ENCODE results near the gene ABLIM1.

ABLIM1 gene

GRCh38 chr10:114432566-114433093 lies 225.4 kb downstream of the ABLIM1 start:
- TF ChIP-seq POLR2AphosphoS5 (IDR thresholded peaks at IDR 0.05; ENCODE audit: low read depth, low read length): no peak
- TF ChIP-seq SIN3A (IDR thresholded peaks at IDR 0.05; ENCODE audit: borderline replicate concordance, insufficient read depth, low read length): no peak
- TF ChIP-seq TAF1 (IDR thresholded peaks at IDR 0.05; ENCODE audit: borderline replicate concordance, insufficient read depth, low read length): no peak
- TF ChIP-seq FOXP2 (optimal IDR thresholded peaks at IDR 0.05; ENCODE audit: borderline replicate concordance, extremely low read depth, extremely low read length, insufficient read depth): no peak
- TF ChIP-seq, protein P1, sequence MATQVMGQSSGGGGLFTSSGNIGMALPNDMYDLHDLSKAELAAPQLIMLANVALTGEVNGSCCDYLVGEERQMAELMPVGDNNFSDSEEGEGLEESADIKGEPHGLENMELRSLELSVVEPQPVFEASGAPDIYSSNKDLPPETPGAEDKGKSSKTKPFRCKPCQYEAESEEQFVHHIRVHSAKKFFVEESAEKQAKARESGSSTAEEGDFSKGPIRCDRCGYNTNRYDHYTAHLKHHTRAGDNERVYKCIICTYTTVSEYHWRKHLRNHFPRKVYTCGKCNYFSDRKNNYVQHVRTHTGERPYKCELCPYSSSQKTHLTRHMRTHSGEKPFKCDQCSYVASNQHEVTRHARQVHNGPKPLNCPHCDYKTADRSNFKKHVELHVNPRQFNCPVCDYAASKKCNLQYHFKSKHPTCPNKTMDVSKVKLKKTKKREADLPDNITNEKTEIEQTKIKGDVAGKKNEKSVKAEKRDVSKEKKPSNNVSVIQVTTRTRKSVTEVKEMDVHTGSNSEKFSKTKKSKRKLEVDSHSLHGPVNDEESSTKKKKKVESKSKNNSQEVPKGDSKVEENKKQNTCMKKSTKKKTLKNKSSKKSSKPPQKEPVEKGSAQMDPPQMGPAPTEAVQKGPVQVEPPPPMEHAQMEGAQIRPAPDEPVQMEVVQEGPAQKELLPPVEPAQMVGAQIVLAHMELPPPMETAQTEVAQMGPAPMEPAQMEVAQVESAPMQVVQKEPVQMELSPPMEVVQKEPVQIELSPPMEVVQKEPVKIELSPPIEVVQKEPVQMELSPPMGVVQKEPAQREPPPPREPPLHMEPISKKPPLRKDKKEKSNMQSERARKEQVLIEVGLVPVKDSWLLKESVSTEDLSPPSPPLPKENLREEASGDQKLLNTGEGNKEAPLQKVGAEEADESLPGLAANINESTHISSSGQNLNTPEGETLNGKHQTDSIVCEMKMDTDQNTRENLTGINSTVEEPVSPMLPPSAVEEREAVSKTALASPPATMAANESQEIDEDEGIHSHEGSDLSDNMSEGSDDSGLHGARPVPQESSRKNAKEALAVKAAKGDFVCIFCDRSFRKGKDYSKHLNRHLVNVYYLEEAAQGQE (IDR thresholded peaks at IDR 0.05; ENCODE audit: insufficient read depth in 1 of 2, low read depth in 2 of 2, low read length in 2 of 2): no peak

GRCh38 chr10:114431414-114432135 lies 226.5 kb downstream of the ABLIM1 start:
- TF ChIP-seq FOXP2 (optimal IDR thresholded peaks at IDR 0.05; ENCODE audit: borderline replicate concordance, extremely low read depth, extremely low read length, insufficient read depth): no peak
- no peak for TF ChIP-seq TAF1 (IDR thresholded peaks at IDR 0.05; ENCODE audit: borderline replicate concordance, insufficient read depth, low read length)
- no peak for TF ChIP-seq SIN3A (IDR thresholded peaks at IDR 0.05; ENCODE audit: borderline replicate concordance, insufficient read depth, low read length)
- TF ChIP-seq, protein P1 (IDR thresholded peaks at IDR 0.05; ENCODE audit: insufficient read depth in 1 of 2, low read depth in 2 of 2, low read length in 2 of 2): no peak

GRCh38 chr10:114430688-114431413 lies 227.2 kb downstream of the ABLIM1 start:
- TF ChIP-seq SIN3A (IDR thresholded peaks at IDR 0.05; ENCODE audit: borderline replicate concordance, insufficient read depth, low read length): no peak
- TF ChIP-seq, protein P1 (IDR thresholded peaks at IDR 0.05; ENCODE audit: insufficient read depth in 1 of 2, low read depth in 2 of 2, low read length in 2 of 2): no peak
- TF ChIP-seq TAF1 (IDR thresholded peaks at IDR 0.05; ENCODE audit: borderline replicate concordance, insufficient read depth, low read length): no peak
- no peak for TF ChIP-seq POLR2AphosphoS5 (IDR thresholded peaks at IDR 0.05; ENCODE audit: low read depth, low read length)
- no peak for TF ChIP-seq FOXP2 (optimal IDR thresholded peaks at IDR 0.05; ENCODE audit: borderline replicate concordance, extremely low read depth, extremely low read length, insufficient read depth)

GRCh38 chr10:114429581-114430335 lies 228.3 kb downstream of the ABLIM1 start:
- TF ChIP-seq, protein P1 (IDR thresholded peaks at IDR 0.05; ENCODE audit: insufficient read depth in 1 of 2, low read depth in 2 of 2, low read length in 2 of 2): no peak
- TF ChIP-seq POLR2AphosphoS5 (IDR thresholded peaks at IDR 0.05; ENCODE audit: low read depth, low read length) (no peak), FOXP2 (optimal IDR thresholded peaks at IDR 0.05; ENCODE audit: borderline replicate concordance, extremely low read depth, extremely low read length, insufficient read depth) (no peak), TAF1 (IDR thresholded peaks at IDR 0.05; ENCODE audit: borderline replicate concordance, insufficient read depth, low read length) (no peak), SIN3A (IDR thresholded peaks at IDR 0.05; ENCODE audit: borderline replicate concordance, insufficient read depth, low read length) (no peak)
